Panc1 (cell line): ENCODE measurements around the gene KIF23.

Source experiments
- CTCF ChIP-seq: fragments of 450-650 bp; IDR thresholded peaks from 2 replicates; pipeline ENCODE4 v1.5.1; 2017; ENCODE audit warnings: mild to moderate bottlenecking
- POLR2AphosphoS5 ChIP-seq: IDR thresholded peaks from 2 replicates; pipeline ENCODE4 v1.6.1; 2012; ENCODE audit warnings: mild to moderate bottlenecking, low read depth, low read length, moderate library complexity
- SIN3A ChIP-seq: IDR thresholded peaks from 2 replicates; pipeline ENCODE4 v1.6.1; 2012; ENCODE audit warnings: low read depth, mild to moderate bottlenecking, low read length, moderate library complexity, borderline replicate concordance; ENCODE audit not compliant: insufficient read depth
- TCF7L2 ChIP-seq: IDR thresholded peaks from 2 replicates; pipeline ENCODE4 v1.6.1; 2011; ENCODE audit warnings: mild to moderate bottlenecking, low read depth, low read length, inconsistent platforms
- TF ChIP-seq, protein P1 (sequence below), 2 experiments: IDR thresholded peaks; 2 replicates each; pipeline ENCODE4 v1.6.1; 2011 to 2012; ENCODE audit warnings: low read depth in 2 of 2, control low read depth in 1 of 2, low read length in 1 of 2, mild to moderate bottlenecking in 1 of 2, moderate library complexity in 1 of 2; ENCODE audit not compliant: insufficient read depth in 1 of 2

DNA sequence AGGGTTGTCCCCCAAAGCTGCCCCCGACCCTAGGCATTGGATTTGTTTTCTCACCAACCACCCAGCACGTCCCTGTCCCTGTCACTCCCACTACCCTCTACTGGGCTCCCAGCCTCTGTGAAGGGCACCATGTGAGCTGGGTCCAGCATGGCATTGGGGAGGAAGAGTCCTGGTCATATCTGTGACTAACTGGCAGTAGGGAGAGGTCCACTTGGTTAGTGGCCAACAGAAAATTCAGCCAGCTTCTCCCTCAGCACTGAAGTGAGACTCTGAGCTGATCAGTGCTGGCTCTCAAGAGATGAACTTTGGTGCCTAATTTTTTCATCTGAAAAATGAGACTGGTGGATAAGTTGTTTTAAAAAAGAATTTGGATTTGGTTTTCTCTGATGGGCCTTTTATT, 11.3 kb upstream of the KIF23 start:
- TF ChIP-seq TCF7L2 (no peak), CTCF (no peak), POLR2AphosphoS5 (no peak), SIN3A (no peak)
- TF ChIP-seq, protein P1, sequence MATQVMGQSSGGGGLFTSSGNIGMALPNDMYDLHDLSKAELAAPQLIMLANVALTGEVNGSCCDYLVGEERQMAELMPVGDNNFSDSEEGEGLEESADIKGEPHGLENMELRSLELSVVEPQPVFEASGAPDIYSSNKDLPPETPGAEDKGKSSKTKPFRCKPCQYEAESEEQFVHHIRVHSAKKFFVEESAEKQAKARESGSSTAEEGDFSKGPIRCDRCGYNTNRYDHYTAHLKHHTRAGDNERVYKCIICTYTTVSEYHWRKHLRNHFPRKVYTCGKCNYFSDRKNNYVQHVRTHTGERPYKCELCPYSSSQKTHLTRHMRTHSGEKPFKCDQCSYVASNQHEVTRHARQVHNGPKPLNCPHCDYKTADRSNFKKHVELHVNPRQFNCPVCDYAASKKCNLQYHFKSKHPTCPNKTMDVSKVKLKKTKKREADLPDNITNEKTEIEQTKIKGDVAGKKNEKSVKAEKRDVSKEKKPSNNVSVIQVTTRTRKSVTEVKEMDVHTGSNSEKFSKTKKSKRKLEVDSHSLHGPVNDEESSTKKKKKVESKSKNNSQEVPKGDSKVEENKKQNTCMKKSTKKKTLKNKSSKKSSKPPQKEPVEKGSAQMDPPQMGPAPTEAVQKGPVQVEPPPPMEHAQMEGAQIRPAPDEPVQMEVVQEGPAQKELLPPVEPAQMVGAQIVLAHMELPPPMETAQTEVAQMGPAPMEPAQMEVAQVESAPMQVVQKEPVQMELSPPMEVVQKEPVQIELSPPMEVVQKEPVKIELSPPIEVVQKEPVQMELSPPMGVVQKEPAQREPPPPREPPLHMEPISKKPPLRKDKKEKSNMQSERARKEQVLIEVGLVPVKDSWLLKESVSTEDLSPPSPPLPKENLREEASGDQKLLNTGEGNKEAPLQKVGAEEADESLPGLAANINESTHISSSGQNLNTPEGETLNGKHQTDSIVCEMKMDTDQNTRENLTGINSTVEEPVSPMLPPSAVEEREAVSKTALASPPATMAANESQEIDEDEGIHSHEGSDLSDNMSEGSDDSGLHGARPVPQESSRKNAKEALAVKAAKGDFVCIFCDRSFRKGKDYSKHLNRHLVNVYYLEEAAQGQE (IDR thresholded peaks at IDR 0.05; ENCODE audit: insufficient read depth in 1 of 2, low read depth in 2 of 2, low read length in 1 of 2): no peak
